Mammary epithelial cell (primary cell): ENCODE results near the gene LTBP2.

ENCODE experiments used
- CTCF ChIP-seq, 2 donors: IDR thresholded peaks in 1 of 2; conservative IDR thresholded peaks in 1 of 2; 2 replicates each; pipeline ENCODE4 v1.5.1; 2011 to 2012; ENCODE audit warnings: inconsistent platforms in 2 of 2, low read length in 2 of 2, mild to moderate bottlenecking in 2 of 2, control low read depth in 1 of 2, low read depth in 1 of 2; ENCODE audit not compliant: insufficient read depth in 1 of 2; ENCODE audit errors: extremely low read depth in 1 of 2
- EZH2 ChIP-seq: IDR thresholded peaks from 2 replicates; pipeline ENCODE4 v1.6.1; 2012; ENCODE audit warnings: low read length, inconsistent platforms, borderline replicate concordance

- TF ChIP-seq CTCF (conservative IDR thresholded peaks at IDR 0.05 in 1 of 2, IDR thresholded peaks at IDR 0.05 in 1 of 2; ENCODE audit: extremely low read depth in 1 of 2, insufficient read depth in 1 of 2, low read depth in 1 of 2, low read length in 2 of 2) (no peak), EZH2 (no peak)
These were observed 143.5 kb downstream of the LTBP2 start for GRCh38 chr14:74468513-74468912.
